GM12891 (cell line): Measurements from ENCODE around the gene WDFY2.

ENCODE experiments used
- PAX5 ChIP-seq: IDR thresholded peaks from 2 replicates; pipeline ENCODE4 v1.6.1; 2011; ENCODE audit warnings: low read length, moderate library complexity, mild to moderate bottlenecking; ENCODE audit not compliant: insufficient read depth, severe bottlenecking
- POLR2A ChIP-seq: IDR thresholded peaks from 2 replicates; pipeline ENCODE4 v1.6.1; 2011; ENCODE audit warnings: low read depth, low read length, control low read depth
- POLR2AphosphoS5 ChIP-seq: IDR thresholded peaks from 2 replicates; pipeline ENCODE4 v1.6.1; 2011; ENCODE audit warnings: low read depth, low read length, control low read depth
- SPI1 ChIP-seq: IDR thresholded peaks from 2 replicates; pipeline ENCODE4 v1.6.1; 2011; ENCODE audit warnings: low read depth, low read length, control low read depth
- TAF1 ChIP-seq: IDR thresholded peaks from 2 replicates; pipeline ENCODE4 v1.6.1; 2011; ENCODE audit warnings: low read depth, low read length, control low read depth

- no peak for TF ChIP-seq POLR2A
- TF ChIP-seq POLR2AphosphoS5, result no peak
- TF ChIP-seq SPI1, result no peak
- TF ChIP-seq TAF1, result no peak
- no peak for TF ChIP-seq PAX5
These were observed 112.9 kb downstream of the WDFY2 start for GRCh38 chr13:51697181-51697580.
